Psoas muscle (tissue), 8 donors: ENCODE measurements around the gene TMEM100. TPM values are rescaled to one million over a fixed set of nuclear protein-coding genes. Genes with fewer than 3 reads are reported as not detected.

Experiments
- ATAC-seq, 4 donors: fragments of 200-7000 bp; cut with Tn5 transposase; one replicate each; pipeline ENCODE4 v1.9.1; 2020; ENCODE audit warnings: moderate library complexity in 3 of 4, mild to moderate bottlenecking in 2 of 4
- DNase-seq, 2 donors: peaks; one replicate each; pipeline ENCODE4 v3.0.0-alpha.2; 2020
- H3K27ac ChIP-seq: fragments of 200-600 bp; one replicate; pipeline ENCODE4 v1.8.0; 2022
- H3K27me3 ChIP-seq, 3 donors: fragments of 200-600 bp in 1 of 3; one replicate each; pipeline versions ENCODE4 v1.6.1 to v1.8.0; 2013 to 2022; ENCODE audit warnings: low read length in 2 of 3, mild to moderate bottlenecking in 2 of 3, moderate library complexity in 1 of 3; ENCODE audit not compliant: insufficient read depth in 3 of 3
- H3K36me3 ChIP-seq, 2 donors: fragments of 200-600 bp in 1 of 2; one replicate each; pipeline versions ENCODE4 v1.6.1 to v1.8.0; 2013 to 2022; ENCODE audit warnings: low read depth in 1 of 2, mild to moderate bottlenecking in 1 of 2, moderate library complexity in 1 of 2; ENCODE audit not compliant: insufficient read depth in 1 of 2
- H3K4me1 ChIP-seq: fragments of 200-600 bp; one replicate; pipeline ENCODE4 v1.8.0; 2022
- H3K4me3 ChIP-seq: fragments of 200-600 bp; one replicate; pipeline ENCODE4 v1.8.0; 2022; ENCODE audit warnings: mild to moderate bottlenecking
- H3K9me3 ChIP-seq: fragments of 200-600 bp; one replicate; pipeline ENCODE4 v1.8.0; 2022
- CTCF ChIP-seq: fragments of 200-600 bp; IDR thresholded peaks from one replicate; pipeline ENCODE4 v1.8.0; 2022; ENCODE audit warnings: antibody characterized with exemption
- WGBS, 3 donors: extraction: QIAGEN DNeasy Blood & Tissue Kit; methylation state at CpG; one replicate each; pipeline versions ENCODE4 v1.1.6 to v1.1.7; 2013; 5-methylcytosine and 5-hydroxymethylcytosine counted together
- intact Hi-C, 2 donors: fragments of 100-400 bp; cut with DNase I; formaldehyde crosslinking; loops; one replicate each; pipeline versions ENCODE4 v1.11.0 to v1.14.2; 2022
- polyA plus RNA-seq, 3 donors: library from polyadenylated mRNA; stranded (reverse); fragments of 200-250 nt; gene quantifications; one replicate each; pipeline ENCODE4 v1.2.3, GENCODE V29; 2013
- total RNA-seq, 4 donors: library from RNA; stranded (reverse); fragmentation: NEBNext Ultra II Directional in 2 of 4; extraction: Animal tissue kit (Norgen Biotek cat#: 25700) in 2 of 4; gene quantifications; one replicate each; pipeline versions ENCODE4 v1.2.1 to v1.2.4, GENCODE V29; 2021 to 2023
- donor health status: healthy with polysubstance abuse.
- donor health status: DM: no; HTN: no; CAD: no; lungs with moderate emphysema.
- donor health status: Bipolar disorder and iron deficiency.
- donor health status: healthy.
- donor health status: DM: yes; HTN: yes; CAD: no.
- donor health status: DM: no; HTN: no; CAD: no.
- donor health status: DM: no; HTN: no; CAD: no.
- donor health status: DM: yes; HTN: yes; CAD: no.

TMEM100 gene
- total and polyA plus RNA-seq, 7 donors, result 2.3 to 79.9 (median 7.3) TPM

GRCh38 chr17:55710410-55710809 lies 12.3 kb downstream of the TMEM100 start:
- intact Hi-C loops, result no loop called here
- WGBS, 3 donors, result 30 to 52% (median 34%) methylated on average over 3 of the region's 3 CpGs
- Histone ChIP-seq H3K27ac (peak overlapping the region; percentile 90), H3K36me3 (no peaks in the 10 kb centered on the region), H3K9me3 (no peaks in the 10 kb centered on the region), H3K4me3 (no peak overlapping the region), H3K4me1 (peaks cover 40% of the 10 kb centered on the region), H3K27me3 (no peaks in the 10 kb centered on the region)
- peak; percentile 89 to 92 (median 90) for ATAC-seq
- TF ChIP-seq CTCF, result no peak
- no peak for DNase-seq

GRCh38 chr17:55709984-55710383 lies 12.7 kb downstream of the TMEM100 start:
- Histone ChIP-seq H3K27ac (peak overlapping the region; percentile 90), H3K36me3 (no peaks in the 10 kb centered on the region), H3K4me3 (peak overlapping the region; percentile 55), H3K9me3 (no peaks in the 10 kb centered on the region), H3K4me1 (peaks cover 40% of the 10 kb centered on the region), H3K27me3 (no peaks in the 10 kb centered on the region)
- ATAC-seq, result peak; percentile 40 to 66 (median 52)
- no peak for TF ChIP-seq CTCF
- intact Hi-C loops, result loop anchor here in 1 of 2 donors (10.0 kb wide), 1 partner anchor 55 kb away; no protein-coding TSS in a partner anchor
- DNase-seq, result peak; percentile 30 to 55
- 26 to 61% (median 30%) methylated on average over 4 of the region's 4 CpGs for WGBS, 3 donors

- DNase-seq (no peak), ATAC-seq (peak; percentile 39 to 71 (median 56))
- intact Hi-C loops, result loop anchor here in 1 of 2 donors (10.0 kb wide), 1 partner anchor 55 kb away; no protein-coding TSS in a partner anchor
- no peak for TF ChIP-seq CTCF
- Histone ChIP-seq H3K4me3 (peak overlapping the region; percentile 55), H3K27ac (peak overlapping the region; percentile 90), H3K9me3 (no peaks in the 10 kb centered on the region), H3K36me3 (no peaks in the 10 kb centered on the region), H3K4me1 (peaks cover 40% of the 10 kb centered on the region), H3K27me3 (no peaks in the 10 kb centered on the region)
- WGBS, 3 donors, result 33 to 68% (median 43%) methylated on average over 7 of the region's 7 CpGs
Measured at GRCh38 chr17:55709440-55709839, 13.2 kb downstream of the TMEM100 start.

GRCh38 chr17:55708175-55708974 lies 14.3 kb downstream of the TMEM100 start:
- H3K36me3 ChIP-seq, result no peaks in the 10 kb centered on the region
- DNase-seq (no peak), ATAC-seq (no peak)
- no peaks in the 10 kb centered on the region for H3K9me3 ChIP-seq
- intact Hi-C loops, result loop anchor here in 1 of 2 donors (10.0 kb wide), 1 partner anchor 54 kb away; no protein-coding TSS in a partner anchor
- 30 to 51% (median 37%) methylated on average over 8 of the region's 8 CpGs for WGBS, 3 donors
- no peak overlapping the region for H3K4me3 ChIP-seq
- H3K27me3 ChIP-seq, result no peaks in the 10 kb centered on the region
- peaks cover 40% of the 10 kb centered on the region for H3K4me1 ChIP-seq
- H3K27ac ChIP-seq, result peak overlapping the region; percentile 90
- no peak for TF ChIP-seq CTCF
